GM12891 (cell line): ENCODE measurements around the gene ALK.

ENCODE experiments used
- POLR2A ChIP-seq: IDR thresholded peaks from 2 replicates; pipeline ENCODE4 v1.6.1; 2011; ENCODE audit warnings: low read depth, low read length, control low read depth
- POLR2AphosphoS5 ChIP-seq: IDR thresholded peaks from 2 replicates; pipeline ENCODE4 v1.6.1; 2011; ENCODE audit warnings: low read depth, low read length, control low read depth
- POU2F2 ChIP-seq: IDR thresholded peaks from 2 replicates; pipeline ENCODE4 v1.6.1; 2011; ENCODE audit warnings: low read depth, mild to moderate bottlenecking, control low read depth, low read length, moderate library complexity
- SPI1 ChIP-seq: IDR thresholded peaks from 2 replicates; pipeline ENCODE4 v1.6.1; 2011; ENCODE audit warnings: low read depth, low read length, control low read depth
- TAF1 ChIP-seq: IDR thresholded peaks from 2 replicates; pipeline ENCODE4 v1.6.1; 2011; ENCODE audit warnings: low read depth, low read length, control low read depth

- TF ChIP-seq POLR2A (no peak), POLR2AphosphoS5 (no peak), POU2F2 (no peak), TAF1 (no peak), SPI1 (no peak)
These were observed 14.6 kb upstream of the ALK start for GRCh38 chr2:29936020-29936419.
